ENCODE data around the gene KRTAP1-4. TPM values are rescaled to one million over a fixed set of nuclear protein-coding genes. Genes with fewer than 3 reads are reported as not detected.

Gene KRTAP1-4
- total and polyA plus RNA-seq, 2 of the 8 experiments (the other 6 are each of a cell fraction or from before 2014, with no cell fraction given), result not detected

DNA sequence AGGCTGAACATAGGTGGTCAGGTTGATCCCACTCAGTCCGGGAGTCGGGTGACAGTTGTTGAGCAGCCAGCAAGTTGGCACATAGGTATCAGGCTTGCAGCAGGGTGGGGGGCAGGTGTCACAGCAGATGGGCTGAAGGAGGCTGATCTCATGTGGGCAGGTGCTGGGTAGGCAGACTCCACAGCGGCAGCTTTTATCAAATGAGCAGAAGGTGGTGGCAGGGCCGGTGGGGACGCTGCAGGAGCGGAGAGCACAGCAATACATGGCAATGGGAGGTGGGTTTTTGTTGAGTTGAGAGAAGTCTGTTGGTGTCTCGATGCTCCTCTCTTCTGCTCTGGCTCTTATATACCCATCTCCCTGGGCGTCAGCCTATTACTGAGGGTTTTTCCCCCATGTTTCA lies 21.2 kb downstream of the KRTAP1-4 start, which contains the start of gene KRTAP3-1:
Gene KRTAP3-1 (minus strand): TSS at position 318 of the 400 bp plus-strand sequence. CDS start 54 bp downstream, at position 264.
- TF ChIP-seq CBX5 (IDR thresholded peaks at IDR 0.05; ENCODE audit: low read depth, low read length) (no peak), KDM4A (IDR thresholded peaks at IDR 0.05; ENCODE audit: low read depth, low read length, severe bottlenecking) (no peak), PHF8 (conservative IDR thresholded peaks at IDR 0.05; ENCODE audit: low read depth, low read length) (no peak), RBBP5 (IDR thresholded peaks at IDR 0.05; ENCODE audit: borderline replicate concordance, low read depth, low read length) (no peak), TEAD4 (IDR thresholded peaks at IDR 0.05; ENCODE audit: low read depth, low read length) (no peak), SIRT6 (IDR thresholded peaks at IDR 0.05; ENCODE audit: low read length) (no peak), SP4 (IDR thresholded peaks at IDR 0.05; ENCODE audit: low read length) (no peak), MAFK (IDR thresholded peaks at IDR 0.05; ENCODE audit: low read depth, low read length) (no peak), RAD21 (IDR thresholded peaks at IDR 0.05 in 1 of 2, conservative IDR thresholded peaks at IDR 0.05 in 1 of 2; ENCODE audit: low read depth in 2 of 2, low read length in 2 of 2) (no peak), HDAC2 (IDR thresholded peaks at IDR 0.05; ENCODE audit: borderline replicate concordance in 1 of 2, low read depth in 2 of 2, low read length in 2 of 2) (no peak)
- H2AFZ ChIP-seq (ENCODE audit: low read length), result no peak within 1 kb of the TSS
- CTCF ChIA-PET (ENCODE audit: partially characterized antibody), result interaction anchor here (1.1 to 1.2 kb wide), 2 partner anchors 9 to 20 kb away, joined by 4 to 5 read pairs; no protein-coding TSS in a partner anchor

More for the DNA sequence above, 21.2 kb downstream of the KRTAP1-4 start, which contains the start of gene KRTAP3-1:
- Histone ChIP-seq H3K9ac (replicated peaks in 1 of 4; ENCODE audit: extremely low read depth in 1 of 4, low read depth in 3 of 4, low read length in 3 of 4) (no peak within 1 kb of the TSS), H2BK5ac (ENCODE audit: low read depth, low read length) (no peak within 1 kb of the TSS), H3K23me2 (ENCODE audit: low read depth, low read length) (no peaks in the 10 kb centered on the region), H4K91ac (replicated peaks; ENCODE audit: insufficient read length, low read length) (no peak within 1 kb of the TSS), H4K8ac (ENCODE audit: extremely low read depth, insufficient read depth, low read length) (peak within 1 kb of the TSS; percentile 62), H2BK20ac (ENCODE audit: low read length) (peak within 1 kb of the TSS; percentile 55; the same call in 1 of the 2 replicates), H3K36me3 (ENCODE audit: control insufficient read depth in 2 of 4, insufficient read depth in 4 of 4, low read length in 3 of 4) (no peaks in the 10 kb centered on the region), H3K4me2 (ENCODE audit: insufficient read depth in 1 of 2, low read depth in 2 of 2, low read length in 2 of 2) (no peak within 1 kb of the TSS), H4K20me1 (replicated peaks in 1 of 2; ENCODE audit: control insufficient read depth in 1 of 2, insufficient read depth in 2 of 2, low read length in 2 of 2) (no peaks in the 10 kb centered on the region), H2AK5ac (ENCODE audit: low read depth, low read length) (no peak within 1 kb of the TSS; the same call in 1 of the 2 replicates), H3K14ac (ENCODE audit: insufficient read length) (no peak within 1 kb of the TSS), H3K4ac (replicated peaks; ENCODE audit: insufficient read length, low read depth, low read length) (no peak within 1 kb of the TSS), H3K9me3 (ENCODE audit: insufficient read depth in 2 of 2, low read depth in 1 of 2, low read length in 1 of 2) (no peaks in the 10 kb centered on the region), H3K79me2 (ENCODE audit: control insufficient read depth in 1 of 2, insufficient read depth in 2 of 2, low read length in 2 of 2) (no peaks in the 10 kb centered on the region), H3K27me3 (replicated peaks in 1 of 4; ENCODE audit: control insufficient read depth in 3 of 4, extremely low read depth in 1 of 4, insufficient read depth in 3 of 4, low read length in 3 of 4) (no peaks in the 10 kb centered on the region), H4K5ac (ENCODE audit: insufficient read length, low read depth, low read length) (no peak within 1 kb of the TSS), H3K23ac (ENCODE audit: insufficient read length) (no peak within 1 kb of the TSS), H3K56ac (replicated peaks; ENCODE audit: insufficient read length, low read depth, low read length) (no peak within 1 kb of the TSS), H3K27ac (ENCODE audit: low read depth, low read length) (no peak within 1 kb of the TSS), H3K79me1 (ENCODE audit: low read depth, low read length) (no peaks in the 10 kb centered on the region), H2BK120ac (replicated peaks; ENCODE audit: low read depth, low read length) (no peak within 1 kb of the TSS), H2BK12ac (ENCODE audit: low read depth, low read length) (0 out of 2 replicates have a peak within 1 kb of the TSS, but pooled peaks have one; percentile 35), H3K4me1 (replicated peaks in 1 of 4; ENCODE audit: control insufficient read depth in 3 of 4, insufficient read depth in 4 of 4, low read length in 3 of 4) (peaks cover 0 to 10% (median 6%) of the 10 kb centered on the region in 4 experiments; a peak in 6 of 7 replicates), H2BK15ac (ENCODE audit: low read length) (no peak within 1 kb of the TSS), H3K4me3 (ENCODE audit: extremely low read depth in 1 of 4, insufficient read depth in 2 of 4, low read depth in 3 of 4, low read length in 4 of 4) (no peak within 1 kb of the TSS), H3K18ac (ENCODE audit: extremely low read depth, low read length) (peak within 1 kb of the TSS; percentile 66; the same call in 1 of the 2 replicates)
- POLR2A ChIA-PET (ENCODE audit: partially characterized antibody), result no interaction called here
- FAIRE-seq, result no peak
- WGBS, 2 experiments (ENCODE audit: extremely low coverage in 1 of 2, insufficient coverage in 1 of 2, insufficient read length in 1 of 2, insufficient replicate concordance in 2 of 2, low coverage in 1 of 2, low lambda C conversion rate in 2 of 2, missing lambda C conversion rate in 1 of 2), result 85% methylated on average over 7 of the region's 8 CpGs; no CpG with 5 or more reads in 1 of the 2 experiments
- DNase-seq (ENCODE audit: low read depth in 1 of 2, low spot score in 2 of 2), result no peak

Data from H1 (cell line).